ENCODE data around the gene CD8B.

GRCh38 chr2:86782748-86783147, 78.9 kb downstream of the CD8B start:
- TF ChIP-seq CTCF (conservative IDR thresholded peaks at IDR 0.05; ENCODE audit: low read depth in 2 of 2) (no peak), JUNB (IDR thresholded peaks at IDR 0.05; ENCODE audit: unreplicated experiment) (no peak), REST (IDR thresholded peaks at IDR 0.05; ENCODE audit: unreplicated experiment) (no peak), ZNF331 (CRISPR knock-in tag; IDR thresholded peaks at IDR 0.05; ENCODE audit: low read depth) (no peak), CREB1 (CRISPR knock-in tag; IDR thresholded peaks at IDR 0.05; ENCODE audit: low read depth) (no peak), POLR2AphosphoS5 (IDR thresholded peaks at IDR 0.05; ENCODE audit: low read depth) (no peak), EZH2 (IDR thresholded peaks at IDR 0.05; ENCODE audit: low read depth, unreplicated experiment) (no peak), EZH2phosphoT487 (IDR thresholded peaks at IDR 0.05; ENCODE audit: unreplicated experiment) (no peak), ETS1 (IDR thresholded peaks at IDR 0.05) (no peak)

Data from GM23338 (cell line).